Body of pancreas (tissue), 4 donors: ENCODE measurements around the gene LIN7B. TPM values are rescaled to one million over a fixed set of nuclear protein-coding genes. Genes with fewer than 3 reads are reported as not detected.
"Not testable (repeated sequence)": the region's sequence is repeated elsewhere in the genome, so short reads cannot be mapped to it uniquely, and the experiment has no call there.

Experiments
- ATAC-seq: fragments of 150-250 bp; one replicate; pipeline ENCODE4 v1.9.1; 2016
- DNase-seq, 4 donors: peaks; one replicate each; pipeline ENCODE4 v3.0.0-alpha.2; 2019
- H3K27ac ChIP-seq, 4 donors: fragments of 200-600 bp; sonication (generic); 1 replicate in 3 of 4; 2 replicates in 1 of 4; pipeline versions ENCODE4 v1.5.1 to v1.6.1; 2016 to 2019; ENCODE audit warnings: mild to moderate bottlenecking in 1 of 4, mixed read lengths in 1 of 4, moderate library complexity in 1 of 4
- H3K27me3 ChIP-seq, 2 donors: fragments of 200-600 bp; sonication (generic); one replicate each; pipeline ENCODE4 v1.6.0; 2016; ENCODE audit warnings: mild to moderate bottlenecking in 1 of 2
- H3K36me3 ChIP-seq, 2 donors: fragments of 200-600 bp; sonication (generic); replicated peaks in 1 of 2; 2 replicates each; pipeline ENCODE4 v1.5.1; 2016; ENCODE audit warnings: low read depth in 2 of 2; ENCODE audit not compliant: insufficient read depth in 1 of 2
- H3K4me1 ChIP-seq: fragments of 200-600 bp; sonication (generic); one replicate; pipeline ENCODE4 v1.6.0; 2016
- H3K4me3 ChIP-seq, 2 donors: fragments of 200-600 bp; sonication (generic); 1 replicate in 1 of 2; 2 replicates in 1 of 2; pipeline ENCODE4 v1.5.1; 2016 to 2019
- H3K9me3 ChIP-seq, 3 donors: fragments of 200-600 bp; sonication (generic); 1 replicate in 2 of 3; 2 replicates in 1 of 3; pipeline ENCODE4 v1.5.1; 2016
- CTCF ChIP-seq, 7 experiments: fragments of 450-650 bp in 4 of 7; fragments of 200-600 bp in 3 of 7; sonication (generic) in 3 of 7; IDR thresholded peaks; one replicate each; pipeline ENCODE4 v1.5.1; 2016 to 2019; ENCODE audit warnings: antibody characterized with exemption in 7 of 7
- POLR2A ChIP-seq, 3 donors: fragments of 450-650 bp; IDR thresholded peaks; one replicate each; pipeline ENCODE4 v1.6.1; 2016; ENCODE audit warnings: antibody characterized with exemption in 3 of 3, mild to moderate bottlenecking in 2 of 3
- WGBS, 2 donors: methylation state at CpG; one replicate each; pipeline ENCODE4 v1.1.5; 2017; 5-methylcytosine and 5-hydroxymethylcytosine counted together
- intact Hi-C: fragments of 100-400 bp; cut with DNase I; formaldehyde crosslinking; loops from one replicate; pipeline ENCODE4 v1.15.1; 2023
- total RNA-seq, 2 donors: library from RNA; depleted of rRNA; stranded (reverse); fragments of >200 nt; gene quantifications; one replicate each; pipeline ENCODE4 v1.1.0, GENCODE V29; 2016

The LIN7B gene
- total RNA-seq, 2 donors from 2014 or later: 8.3 to 24.1 TPM

DNA sequence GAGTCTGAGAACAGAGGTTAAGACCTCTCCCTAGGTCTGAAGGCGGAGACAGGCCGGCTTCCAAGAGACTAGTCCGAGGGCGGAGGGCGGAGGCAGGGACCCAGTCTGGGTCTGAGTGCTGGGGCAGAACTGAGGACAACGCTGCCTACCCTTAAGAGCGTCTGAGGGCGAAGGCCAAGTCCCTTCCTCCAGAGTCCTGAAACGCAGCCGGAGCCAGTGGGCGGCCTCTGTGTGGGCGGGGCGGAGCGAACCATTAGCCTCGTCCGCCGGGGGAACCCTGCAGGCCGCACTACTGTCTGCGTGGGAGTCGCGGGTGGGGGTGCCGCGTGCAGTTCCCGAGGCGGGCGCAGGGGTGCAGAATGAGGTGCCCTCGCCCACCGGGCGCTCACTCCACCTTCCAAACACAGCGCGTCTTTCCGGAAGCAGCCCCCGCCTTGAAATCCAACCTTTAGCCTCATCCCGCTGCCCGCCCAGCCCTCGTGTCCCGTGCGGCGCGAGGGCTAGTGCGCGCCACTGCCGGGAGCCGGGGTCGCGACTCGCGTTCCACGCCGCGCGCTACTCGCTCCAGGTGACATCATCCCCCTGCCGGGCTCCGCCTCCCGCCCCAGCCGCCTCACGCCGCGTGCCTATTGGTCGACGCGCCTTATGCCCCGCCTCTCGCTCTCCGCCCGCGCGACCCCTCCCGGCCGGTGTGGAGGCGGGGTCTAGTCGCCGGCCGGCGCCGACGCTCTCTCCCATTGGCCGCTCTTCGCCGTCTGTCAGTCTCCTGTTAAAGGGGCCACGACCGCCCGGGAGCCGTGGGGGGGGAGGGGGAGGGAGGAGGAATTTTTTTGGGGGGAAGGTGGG, 4.6 kb downstream of the LIN7B start, which contains the start of gene C19orf73:
TSS of gene C19orf73 (minus strand) at position 579 of the 846 bp plus-strand sequence. CDS start at position 458, 121 bp downstream.
- no peaks in the 10 kb centered on the region for H3K27me3 ChIP-seq
- DNase-seq (peak; percentile 96 to 97 (median 96)), ATAC-seq (peak; percentile 87)
- intact Hi-C loops: no loop called here
- H3K4me3 ChIP-seq: peak within 1 kb of the TSS; percentile 24 to 73
- peaks cover 34% of the 10 kb centered on the region for H3K4me1 ChIP-seq
- peak in 3 of 7 experiments; percentile 15 to 35 (median 26) for TF ChIP-seq CTCF (IDR thresholded peaks at IDR 0.05)
- peak; percentile 70 to 72 (median 71) for TF ChIP-seq POLR2A (IDR thresholded peaks at IDR 0.05)
- peak within 1 kb of the TSS; percentile 97 to 100 (median 99) for H3K27ac ChIP-seq
- no peaks in the 10 kb centered on the region for H3K36me3 ChIP-seq
- no peaks in the 10 kb centered on the region for H3K9me3 ChIP-seq
- WGBS, 2 donors: 0% methylated on average over 6 to 76 of the region's 85 CpGs

DNA sequence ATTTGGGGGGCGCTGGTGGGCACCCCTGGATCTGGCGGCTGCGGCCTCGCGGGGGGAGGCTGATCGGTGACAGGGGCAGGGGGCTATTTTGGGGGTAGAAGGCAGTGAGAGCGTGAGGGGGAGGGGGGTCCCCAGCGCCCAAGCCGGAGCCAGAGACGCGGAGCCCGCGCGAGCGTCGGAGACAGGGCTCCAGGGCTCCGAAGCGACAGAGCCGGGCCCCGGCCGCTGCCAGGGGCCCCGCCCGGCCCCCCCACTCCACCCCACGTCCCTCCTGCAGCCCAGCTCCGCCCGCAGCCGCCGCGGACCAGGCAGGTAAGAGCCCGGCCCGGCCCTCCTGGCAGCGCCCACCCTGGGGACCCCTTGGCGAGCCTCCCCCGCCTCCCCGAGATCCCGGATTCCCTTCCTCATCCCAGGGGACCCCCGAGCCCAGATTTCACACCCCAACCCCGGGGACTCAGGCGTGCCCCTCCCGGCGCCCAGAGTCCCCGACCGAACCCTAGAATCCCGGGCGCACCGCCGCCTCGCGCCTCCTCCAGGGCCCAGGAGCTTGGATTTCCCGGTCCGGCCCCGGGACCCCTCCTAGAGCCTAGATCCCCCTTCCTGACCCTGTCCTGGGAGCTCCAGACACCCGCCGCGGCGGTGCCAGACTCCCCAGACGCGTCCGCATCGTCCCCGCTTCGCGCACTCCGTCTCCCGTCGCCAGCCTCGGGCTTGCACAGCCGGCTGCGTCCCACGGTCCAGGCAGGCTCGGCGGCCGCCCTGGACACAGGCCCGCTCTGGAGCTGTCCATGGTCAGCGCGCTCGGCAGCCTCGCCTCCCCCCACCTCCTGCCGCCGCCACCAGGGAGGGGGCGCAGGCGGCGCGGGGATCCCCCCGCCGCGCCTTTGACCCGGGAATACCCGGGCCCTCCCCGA, 5.5 kb downstream of the LIN7B start, which contains the start of gene PPFIA3:
TSS of gene PPFIA3 (plus strand) at position 134 of the 914 bp plus-strand sequence. CDS start 8,330 bp downstream, outside the sequence.
- WGBS, 2 donors: 1 to 7% methylated on average over 3 to 80 of the region's 90 CpGs
- Histone ChIP-seq H3K27ac (peak within 1 kb of the TSS; percentile 97 to 100 (median 99)), H3K4me3 (peak within 1 kb of the TSS; percentile 24 to 73), H3K4me1 (peaks cover 31% of the 10 kb centered on the region), H3K27me3 (no peaks in the 10 kb centered on the region), H3K9me3 (no peaks in the 10 kb centered on the region), H3K36me3 (no peaks in the 10 kb centered on the region)
- TF ChIP-seq CTCF (IDR thresholded peaks at IDR 0.05): peak in 1 of 7 experiments; percentile 11
- TF ChIP-seq POLR2A (IDR thresholded peaks at IDR 0.05): peak; percentile 85 to 92 (median 89)
- peak; percentile 69 for ATAC-seq
- peak; percentile 87 to 91 (median 89) for DNase-seq
- intact Hi-C loops: no loop called here

- H3K4me3 ChIP-seq: no peak overlapping the region
- H3K27ac ChIP-seq: peak overlapping the region in 2 of 4 donors; percentile 98 to 100
- WGBS, 2 donors: 13 to 53% methylated on average over 4 to 16 of the region's 16 CpGs
- no peaks in the 10 kb centered on the region for H3K36me3 ChIP-seq
- no peaks in the 10 kb centered on the region for H3K9me3 ChIP-seq
- TF ChIP-seq CTCF (IDR thresholded peaks at IDR 0.05) (no peak), POLR2A (IDR thresholded peaks at IDR 0.05) (no peak)
- H3K4me1 ChIP-seq: peaks cover 31% of the 10 kb centered on the region
- intact Hi-C loops: no loop called here
- DNase-seq (no peak), ATAC-seq (no peak)
- no peaks in the 10 kb centered on the region for H3K27me3 ChIP-seq
Measured at GRCh38 chr19:49120325-49120683, 6.1 kb downstream of the LIN7B start.

DNA sequence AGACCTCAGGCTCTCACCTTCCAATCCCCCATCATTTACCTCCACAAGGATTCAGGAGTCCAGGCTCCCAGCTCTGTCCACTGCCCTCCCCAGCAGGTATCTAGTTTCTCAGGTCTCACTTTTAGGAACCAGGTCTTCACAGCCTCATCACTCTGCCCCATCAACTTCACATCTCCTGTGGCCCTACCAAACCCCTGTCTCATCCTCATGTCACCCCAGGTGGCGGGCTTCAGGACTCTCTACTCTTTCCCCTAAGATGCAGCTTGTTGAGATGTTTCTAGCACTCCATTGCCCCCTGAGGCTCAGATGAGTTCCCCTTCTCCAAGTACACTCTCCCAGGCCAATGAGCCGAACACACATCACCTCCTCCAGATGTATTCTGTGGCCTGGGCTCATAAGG, 6.7 kb downstream of the LIN7B start:
- H3K9me3 ChIP-seq: no peaks in the 10 kb centered on the region
- peaks cover 31% of the 10 kb centered on the region for H3K4me1 ChIP-seq
- no peak overlapping the region for H3K27ac ChIP-seq
- intact Hi-C loops: no loop called here
- TF ChIP-seq POLR2A (IDR thresholded peaks at IDR 0.05): no peak
- TF ChIP-seq CTCF (IDR thresholded peaks at IDR 0.05): no peak
- no peak overlapping the region for H3K4me3 ChIP-seq
- DNase-seq (no peak), ATAC-seq (no peak)
- H3K27me3 ChIP-seq: no peaks in the 10 kb centered on the region
- H3K36me3 ChIP-seq: no peaks in the 10 kb centered on the region
- 100% methylated on average over 2 of the region's 2 CpGs for WGBS, 2 donors

- DNase-seq, intact Hi-C loops, H3K4me3 ChIP-seq, H3K36me3 ChIP-seq, H3K9me3 ChIP-seq, ATAC-seq, H3K27me3 ChIP-seq, H3K27ac ChIP-seq: not testable (repeated sequence)
- peaks cover 31% of the 10 kb centered on the region for H3K4me1 ChIP-seq
- WGBS, 2 donors: 73 to 84% methylated on average over 10 of the region's 10 CpGs
Measured at GRCh38 chr19:49121841-49122240, 7.7 kb downstream of the LIN7B start.

DNA sequence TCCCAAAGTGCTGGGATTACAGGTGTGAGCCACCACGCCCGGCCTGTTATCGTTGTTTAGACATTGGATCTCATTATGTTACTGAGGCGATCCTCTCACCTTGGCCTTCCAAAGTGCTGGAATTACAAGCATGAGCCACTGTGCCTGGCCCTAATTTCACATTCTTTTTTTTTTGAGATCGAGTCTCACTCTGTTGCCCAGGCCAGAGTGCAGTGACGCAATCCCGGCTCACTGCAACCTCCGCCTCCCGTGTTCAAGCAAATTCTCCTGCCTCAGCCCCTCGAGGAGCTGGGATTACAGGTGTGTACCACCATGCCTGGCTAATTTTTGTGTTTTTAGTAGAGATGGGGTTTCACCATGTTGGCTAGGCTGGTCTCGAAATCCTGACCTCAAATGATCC, 9.1 kb downstream of the LIN7B start:
- H3K9me3 ChIP-seq, intact Hi-C loops, DNase-seq, H3K27me3 ChIP-seq, H3K4me3 ChIP-seq, ATAC-seq, H3K36me3 ChIP-seq, H3K27ac ChIP-seq: not testable (repeated sequence)
- H3K4me1 ChIP-seq: peaks cover 26% of the 10 kb centered on the region
- WGBS, 2 donors: 89 to 91% methylated on average over 11 of the region's 11 CpGs
